Endothelial cell of umbilical vein (primary cell): ENCODE results near the gene SMC6. TPM values are rescaled to one million over a fixed set of nuclear protein-coding genes. Genes with fewer than 3 reads are reported as not detected.

Experiments used
- BruUV-seq: library from RNA; stranded (reverse); fragments of 400-500 nt; replicated peaks from 2 replicates; lab custom pipeline; 2021; lab: Mats Ljungman, UMichigan
- CTCF ChIA-PET: fragments of 300-600, 350-600 bp; sonication (Branson Sonifier 250); formaldehyde crosslinking; loops from one replicate; lab custom pipeline; 2021; ENCODE audit warnings: antibody characterized with exemption, inconsistent platforms; lab: Charles Lee
- POLR2A ChIA-PET: fragments of 300-600, 350-600 bp; sonication (Branson Sonifier 250); formaldehyde crosslinking; loops from one replicate; lab custom pipeline; 2021; ENCODE audit warnings: antibody characterized with exemption, inconsistent platforms; lab: Charles Lee
- DNase-seq: peaks from one replicate; pipeline ENCODE4 v3.0.0-alpha.2; 2011; ENCODE audit warnings: low read depth, low spot score
- FAIRE-seq: peaks from 2 replicates; lab custom pipeline; 2011; peaks lifted over from hg19 to GRCh38; lab: Jason Lieb, UNC
- H2AFZ ChIP-seq: 2 replicates; pipeline ENCODE4 v1.6.0; 2012; ENCODE audit warnings: low read depth, low read length, control low read depth, inconsistent platforms
- H3K27ac ChIP-seq: 2 replicates; pipeline ENCODE4 v1.5.1; 2011; ENCODE audit warnings: low read depth, mild to moderate bottlenecking, control low read depth, low read length, moderate library complexity; ENCODE audit not compliant: insufficient read depth
- H3K27me3 ChIP-seq, 2 experiments: 2 replicates each; pipeline versions ENCODE4 v1.6.0 to v1.6.1; 2011; ENCODE audit warnings: low read length in 2 of 2, mixed read lengths in 1 of 2; ENCODE audit not compliant: control insufficient read depth in 2 of 2, insufficient read depth in 2 of 2
- H3K36me3 ChIP-seq, 2 experiments: 2 replicates in 1 of 2; 3 replicates in 1 of 2; pipeline ENCODE4 v1.5.1; 2011; ENCODE audit warnings: low read length in 2 of 2, mild to moderate bottlenecking in 1 of 2, moderate library complexity in 1 of 2; ENCODE audit not compliant: control insufficient read depth in 2 of 2, insufficient read depth in 2 of 2; ENCODE audit errors: extremely low read depth in 1 of 2
- H3K4me1 ChIP-seq: 3 replicates; pipeline ENCODE4 v1.5.1; 2011; ENCODE audit warnings: mild to moderate bottlenecking, low read length; ENCODE audit not compliant: control insufficient read depth, insufficient read depth; ENCODE audit errors: extremely low read depth
- H3K4me2 ChIP-seq: 2 replicates; pipeline ENCODE4 v1.6.1; 2011; ENCODE audit warnings: low read length, control low read depth, mixed read lengths; ENCODE audit not compliant: insufficient read depth
- H3K4me3 ChIP-seq, 3 experiments: fragments of 200-600 bp in 1 of 3; sonication (generic), shearing (Covaris generic) in 1 of 3; replicated peaks in 1 of 3; 2 replicates each; pipeline ENCODE4 v1.5.1; 2011 to 2016; ENCODE audit warnings: control low read depth in 3 of 3, low read length in 3 of 3, mild to moderate bottlenecking in 2 of 3, inconsistent platforms in 1 of 3, low read depth in 1 of 3, moderate library complexity in 1 of 3; ENCODE audit not compliant: insufficient read depth in 1 of 3
- H3K79me2 ChIP-seq: 2 replicates; pipeline ENCODE4 v1.6.0; 2012; ENCODE audit warnings: low read length, inconsistent platforms; ENCODE audit not compliant: control insufficient read depth, insufficient read depth
- H3K9ac ChIP-seq: replicated peaks from 2 replicates; pipeline ENCODE3; 2011; ENCODE audit warnings: low read length, control low read depth; ENCODE audit not compliant: insufficient read depth; ENCODE audit errors: extremely low read depth
- H3K9me1 ChIP-seq: replicated peaks from 3 replicates; pipeline ENCODE4 v1.6.0; 2011; ENCODE audit warnings: mild to moderate bottlenecking, low read length; ENCODE audit not compliant: control insufficient read depth, insufficient read depth; ENCODE audit errors: extremely low read depth
- H3K9me3 ChIP-seq: replicated peaks from 2 replicates; pipeline ENCODE4 v1.5.1; 2012; ENCODE audit warnings: low read length, inconsistent platforms; ENCODE audit not compliant: control insufficient read depth, insufficient read depth
- H4K20me1 ChIP-seq: replicated peaks from 2 replicates; pipeline ENCODE3; 2011; ENCODE audit warnings: mild to moderate bottlenecking, low read length; ENCODE audit not compliant: control insufficient read depth, insufficient read depth; ENCODE audit errors: extremely low read depth
- EZH2 ChIP-seq: IDR thresholded peaks from 2 replicates; pipeline ENCODE4 v1.6.1; 2012; ENCODE audit warnings: borderline replicate concordance, low read depth, mild to moderate bottlenecking, moderate library complexity, low read length, inconsistent platforms; ENCODE audit not compliant: severe bottlenecking
- FOS ChIP-seq: IDR thresholded peaks from 2 replicates; pipeline ENCODE4 v1.6.1; 2011; ENCODE audit warnings: mild to moderate bottlenecking, low read length, moderate library complexity, borderline replicate concordance; ENCODE audit not compliant: insufficient read depth
- GATA2 ChIP-seq: IDR thresholded peaks from 2 replicates; pipeline ENCODE4 v1.7.0; 2011; ENCODE audit warnings: low read depth, mild to moderate bottlenecking, moderate library complexity, mixed read lengths, low read length; ENCODE audit not compliant: insufficient read length, insufficient read depth
- JUN ChIP-seq: IDR thresholded peaks from 2 replicates; pipeline ENCODE4 v1.6.1; 2011; ENCODE audit warnings: borderline replicate concordance, low read depth; ENCODE audit not compliant: insufficient read length, insufficient read depth
- MYC ChIP-seq: IDR thresholded peaks from one replicate; pipeline ENCODE4 v1.6.1; 2011; ENCODE audit warnings: mild to moderate bottlenecking, low read depth, low read length
- POLR2A ChIP-seq: IDR thresholded peaks from 2 replicates; pipeline ENCODE4 v1.6.1; 2012; ENCODE audit warnings: low read depth, mild to moderate bottlenecking, control low read depth, low read length
- POLR2AphosphoS5 ChIP-seq: IDR thresholded peaks from 2 replicates; pipeline ENCODE4 v1.6.1; 2012; ENCODE audit warnings: low read depth, mild to moderate bottlenecking, control low read depth, low read length, moderate library complexity; ENCODE audit not compliant: insufficient read depth
- dilution Hi-C: fragments of 300-500 bp; cut with MboI; formaldehyde crosslinking; loops from one replicate; pipeline ENCODE4 v1.15.0; 2019; ENCODE audit warnings: low sequenced_read_pairs; ENCODE audit not compliant: extremely low pct_ligation_motif_present
- intact Hi-C: fragments of 100-400 bp; cut with micrococcal nuclease; formaldehyde crosslinking; loops from one replicate; pipeline ENCODE4 v1.10.0; 2022
- polyA plus RNA-seq, 4 experiments: library from polyadenylated mRNA; depleted of rRNA in 3 of 4; stranded (reverse) in 3 of 4; unstranded in 1 of 4; fragments of >200 nt; gene quantifications; 2 replicates each; pipeline versions ENCODE4 v1.2.1 to v1.2.3, GENCODE V29; 2011 to 2012; ENCODE audit warnings: missing spikeins in 1 of 4
- total RNA-seq: library from RNA; stranded (reverse); gene quantifications from 2 replicates; pipeline ENCODE4 v1.2.3, GENCODE V29; 2021
- TF ChIP-seq, protein P1 (sequence below), 2 donors: IDR thresholded peaks; 1 replicate in 1 of 2; 2 replicates in 1 of 2; pipeline ENCODE4 v1.5.1; 2011; ENCODE audit warnings: low read length in 2 of 2, mild to moderate bottlenecking in 2 of 2, moderate library complexity in 2 of 2, control low read depth in 1 of 2, inconsistent platforms in 1 of 2, low read depth in 1 of 2; ENCODE audit not compliant: insufficient read depth in 1 of 2; ENCODE audit errors: extremely low read depth in 1 of 2
- TF ChIP-seq, protein P2 (sequence below): IDR thresholded peaks from 2 replicates; pipeline ENCODE4 v1.6.1; 2011; ENCODE audit not compliant: insufficient read depth, insufficient read length

SMC6 gene
- total and polyA plus RNA-seq, 2 donors (not counting 3 experiments of a cell fraction or from before 2014, with no cell fraction given) = 7.7 to 38.3 TPM

DNA sequence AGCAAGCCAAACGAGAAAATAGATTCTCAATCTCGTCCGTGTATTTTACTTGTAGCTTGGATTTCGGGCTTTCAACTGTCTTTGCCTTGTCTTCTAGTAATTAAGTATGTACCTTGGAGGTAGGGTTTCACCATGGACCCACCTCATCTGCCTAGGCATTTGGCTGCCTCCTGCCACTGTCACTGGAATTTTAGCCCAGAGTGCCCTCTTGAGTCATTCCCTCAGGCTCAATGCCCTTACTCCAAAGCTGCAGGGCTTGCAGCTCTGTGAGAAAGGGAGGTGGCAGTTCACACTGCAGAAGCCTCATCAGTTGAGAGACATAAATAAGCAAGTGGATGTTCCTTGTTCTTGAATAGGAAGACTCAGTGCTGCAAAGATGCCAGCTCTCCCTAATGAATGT lies 123.5 kb downstream of the SMC6 start:
- ChIA-PET POLR2A (no interaction called here), CTCF (no interaction called here)
- no TSS peak for BruUV-seq

More for the DNA sequence above, 123.5 kb downstream of the SMC6 start:
- dilution Hi-C loops = no loop called here
- Histone ChIP-seq H4K20me1 (no peaks in the 10 kb centered on the region), H3K9me1 (no peaks in the 10 kb centered on the region), H3K9ac (no peak overlapping the region), H2AFZ (no peak overlapping the region), H3K4me2 (no peak overlapping the region), H3K36me3 (no peaks in the 10 kb centered on the region), H3K4me1 (no peaks in the 10 kb centered on the region), H3K27ac (no peak overlapping the region), H3K79me2 (no peaks in the 10 kb centered on the region), H3K9me3 (no peaks in the 10 kb centered on the region), H3K4me3 (no peak overlapping the region), H3K27me3 (no peaks in the 10 kb centered on the region)
- FAIRE-seq (no peak), DNase-seq (no peak)
- TF ChIP-seq, protein P1, sequence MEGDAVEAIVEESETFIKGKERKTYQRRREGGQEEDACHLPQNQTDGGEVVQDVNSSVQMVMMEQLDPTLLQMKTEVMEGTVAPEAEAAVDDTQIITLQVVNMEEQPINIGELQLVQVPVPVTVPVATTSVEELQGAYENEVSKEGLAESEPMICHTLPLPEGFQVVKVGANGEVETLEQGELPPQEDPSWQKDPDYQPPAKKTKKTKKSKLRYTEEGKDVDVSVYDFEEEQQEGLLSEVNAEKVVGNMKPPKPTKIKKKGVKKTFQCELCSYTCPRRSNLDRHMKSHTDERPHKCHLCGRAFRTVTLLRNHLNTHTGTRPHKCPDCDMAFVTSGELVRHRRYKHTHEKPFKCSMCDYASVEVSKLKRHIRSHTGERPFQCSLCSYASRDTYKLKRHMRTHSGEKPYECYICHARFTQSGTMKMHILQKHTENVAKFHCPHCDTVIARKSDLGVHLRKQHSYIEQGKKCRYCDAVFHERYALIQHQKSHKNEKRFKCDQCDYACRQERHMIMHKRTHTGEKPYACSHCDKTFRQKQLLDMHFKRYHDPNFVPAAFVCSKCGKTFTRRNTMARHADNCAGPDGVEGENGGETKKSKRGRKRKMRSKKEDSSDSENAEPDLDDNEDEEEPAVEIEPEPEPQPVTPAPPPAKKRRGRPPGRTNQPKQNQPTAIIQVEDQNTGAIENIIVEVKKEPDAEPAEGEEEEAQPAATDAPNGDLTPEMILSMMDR (IDR thresholded peaks at IDR 0.05; ENCODE audit: extremely low read depth in 1 of 2, insufficient read depth in 1 of 2, low read depth in 1 of 2, low read length in 2 of 2) = no peak
- no peak for TF ChIP-seq FOS
- no peak for TF ChIP-seq JUN
- TF ChIP-seq POLR2AphosphoS5 = no peak
- no peak for TF ChIP-seq GATA2
- TF ChIP-seq, protein P2, sequence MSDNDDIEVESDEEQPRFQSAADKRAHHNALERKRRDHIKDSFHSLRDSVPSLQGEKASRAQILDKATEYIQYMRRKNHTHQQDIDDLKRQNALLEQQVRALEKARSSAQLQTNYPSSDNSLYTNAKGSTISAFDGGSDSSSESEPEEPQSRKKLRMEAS = no peak
- no peak for TF ChIP-seq EZH2
- TF ChIP-seq MYC = no peak
- TF ChIP-seq POLR2A = no peak
- intact Hi-C loops = no loop called here
